Ishikawa (cell line): ENCODE results near the gene LYSMD2.

Experiments used
- EGR1 ChIP-seq: IDR thresholded peaks from 2 replicates; pipeline ENCODE4 v1.6.1; 2012
- EP300 ChIP-seq: IDR thresholded peaks from 2 replicates; pipeline ENCODE4 v1.6.1; 2012; ENCODE audit warnings: borderline replicate concordance
- RAD21 ChIP-seq: IDR thresholded peaks from 2 replicates; pipeline ENCODE4 v1.6.1; 2012; ENCODE audit warnings: low read depth
- TAF1 ChIP-seq: IDR thresholded peaks from 2 replicates; pipeline ENCODE4 v1.6.1; 2012; ENCODE audit warnings: low read depth, mild to moderate bottlenecking
- YY1 ChIP-seq: IDR thresholded peaks from 2 replicates; pipeline ENCODE4 v1.6.1; 2012; ENCODE audit warnings: low read depth
- TF ChIP-seq, protein P1 (sequence below): IDR thresholded peaks from 2 replicates; pipeline ENCODE4 v1.6.1; 2012

DNA sequence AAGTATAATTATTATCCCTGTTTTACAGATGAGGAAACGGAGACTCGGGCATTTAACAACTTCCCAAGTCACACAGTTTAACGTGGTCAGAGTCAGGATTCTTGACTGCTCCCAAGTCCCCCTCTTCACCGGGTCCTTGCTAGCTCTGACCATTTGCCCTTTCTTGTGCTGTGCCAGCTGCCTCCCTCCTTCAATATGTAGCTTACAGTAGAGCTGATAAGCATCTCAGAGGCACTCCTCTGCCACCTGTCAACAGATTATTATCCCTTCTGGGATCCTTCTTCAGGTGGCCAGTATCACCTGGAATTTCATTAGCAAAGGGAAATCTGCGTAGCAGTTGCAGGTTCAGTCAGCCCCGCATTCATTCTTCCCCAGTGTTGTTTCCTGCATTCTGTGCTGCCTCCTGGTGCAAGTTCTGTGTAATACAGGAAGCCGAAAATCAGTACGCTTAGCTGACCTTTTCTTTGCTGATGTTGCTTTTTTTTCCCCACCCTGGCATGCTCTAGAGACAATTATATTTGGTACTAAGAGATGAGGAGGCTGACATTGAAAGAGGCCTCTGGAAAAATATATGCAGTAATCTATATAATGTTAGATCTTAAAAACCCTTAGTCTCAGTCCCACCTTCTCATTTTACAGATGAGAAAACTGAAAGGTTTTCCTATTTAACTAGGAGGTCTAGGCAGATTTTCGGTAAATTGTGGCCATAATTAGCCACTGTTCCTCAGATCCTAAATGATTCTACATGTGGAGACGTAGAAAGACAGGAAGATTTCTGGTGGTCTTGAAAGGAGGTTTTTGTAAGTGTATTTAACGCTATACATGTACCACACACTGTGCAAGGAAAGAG is 38.7 kb upstream of the LYSMD2 start:
- peak; percentile 90 for TF ChIP-seq RAD21
- TF ChIP-seq EGR1 = no peak
- TF ChIP-seq, protein P1, sequence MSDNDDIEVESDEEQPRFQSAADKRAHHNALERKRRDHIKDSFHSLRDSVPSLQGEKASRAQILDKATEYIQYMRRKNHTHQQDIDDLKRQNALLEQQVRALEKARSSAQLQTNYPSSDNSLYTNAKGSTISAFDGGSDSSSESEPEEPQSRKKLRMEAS = no peak
- no peak for TF ChIP-seq TAF1
- TF ChIP-seq YY1 = no peak
- TF ChIP-seq EP300 = no peak
